ENCODE data around the gene RGMB.

The RGMB gene

DNA sequence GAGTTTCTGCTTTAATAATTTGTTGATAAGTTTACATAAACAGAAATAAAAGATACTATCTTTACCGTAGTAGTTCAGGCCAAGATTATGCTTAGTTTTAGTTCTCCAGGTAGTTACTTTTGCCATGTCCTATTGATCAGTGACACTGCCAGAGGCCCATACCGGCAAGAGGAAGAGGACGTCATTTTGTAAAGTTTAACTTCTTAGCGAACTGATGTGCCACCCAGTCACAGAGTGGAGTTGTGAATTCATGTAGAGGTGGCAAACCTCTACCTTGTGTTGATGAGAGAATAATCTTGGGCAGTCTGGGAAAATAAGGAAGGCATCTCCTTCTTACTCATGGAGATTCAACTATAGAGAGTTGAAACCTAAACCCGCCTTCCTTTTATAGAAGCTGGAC is 21.8 kb downstream of the RGMB start:
- H4K20me1 ChIP-seq (ENCODE audit: insufficient read depth, low read length): no peaks in the 10 kb centered on the region
- H3K27me3 ChIP-seq (replicated peaks; ENCODE audit: insufficient read depth, low read length): no peaks in the 10 kb centered on the region
- H3K4me3 ChIP-seq (ENCODE audit: low read length): no peak overlapping the region
- H3K9ac ChIP-seq (ENCODE audit: low read length): no peak overlapping the region
- no peak overlapping the region for H3K4me2 ChIP-seq (ENCODE audit: low read depth, low read length)
- no peaks in the 10 kb centered on the region for H3K9me3 ChIP-seq (replicated peaks; ENCODE audit: insufficient read depth, low read length)
- H3K9me2 ChIP-seq (replicated peaks; ENCODE audit: insufficient read depth, low read length): no peaks in the 10 kb centered on the region
- no peak overlapping the region for H2AFZ ChIP-seq (ENCODE audit: low read length)
- H3F3A ChIP-seq (ENCODE audit: insufficient read depth, low read length): no peaks in the 10 kb centered on the region
- H3K4me1 ChIP-seq (ENCODE audit: low read length): no peaks in the 10 kb centered on the region
- no peak for DNase-seq
- no peaks in the 10 kb centered on the region for H3K79me2 ChIP-seq (ENCODE audit: low read length)
- no peak overlapping the region for H3K27ac ChIP-seq (ENCODE audit: low read length)
- H3K36me3 ChIP-seq (replicated peaks; ENCODE audit: insufficient read depth, low read length): no peaks in the 10 kb centered on the region
- TF ChIP-seq, protein P1, sequence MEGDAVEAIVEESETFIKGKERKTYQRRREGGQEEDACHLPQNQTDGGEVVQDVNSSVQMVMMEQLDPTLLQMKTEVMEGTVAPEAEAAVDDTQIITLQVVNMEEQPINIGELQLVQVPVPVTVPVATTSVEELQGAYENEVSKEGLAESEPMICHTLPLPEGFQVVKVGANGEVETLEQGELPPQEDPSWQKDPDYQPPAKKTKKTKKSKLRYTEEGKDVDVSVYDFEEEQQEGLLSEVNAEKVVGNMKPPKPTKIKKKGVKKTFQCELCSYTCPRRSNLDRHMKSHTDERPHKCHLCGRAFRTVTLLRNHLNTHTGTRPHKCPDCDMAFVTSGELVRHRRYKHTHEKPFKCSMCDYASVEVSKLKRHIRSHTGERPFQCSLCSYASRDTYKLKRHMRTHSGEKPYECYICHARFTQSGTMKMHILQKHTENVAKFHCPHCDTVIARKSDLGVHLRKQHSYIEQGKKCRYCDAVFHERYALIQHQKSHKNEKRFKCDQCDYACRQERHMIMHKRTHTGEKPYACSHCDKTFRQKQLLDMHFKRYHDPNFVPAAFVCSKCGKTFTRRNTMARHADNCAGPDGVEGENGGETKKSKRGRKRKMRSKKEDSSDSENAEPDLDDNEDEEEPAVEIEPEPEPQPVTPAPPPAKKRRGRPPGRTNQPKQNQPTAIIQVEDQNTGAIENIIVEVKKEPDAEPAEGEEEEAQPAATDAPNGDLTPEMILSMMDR (IDR thresholded peaks at IDR 0.05; ENCODE audit: low read length): no peak
- TF ChIP-seq EZH2phosphoT487 (IDR thresholded peaks at IDR 0.05; ENCODE audit: low read length): no peak
- TF ChIP-seq EZH2 (optimal IDR thresholded peaks at IDR 0.05; ENCODE audit: low read depth, low read length): no peak

- no peak overlapping the region for H2AFZ ChIP-seq (ENCODE audit: low read length)
Measured at GRCh38 chr5:98796197-98796972, 22.9 kb downstream of the RGMB start.

DNA sequence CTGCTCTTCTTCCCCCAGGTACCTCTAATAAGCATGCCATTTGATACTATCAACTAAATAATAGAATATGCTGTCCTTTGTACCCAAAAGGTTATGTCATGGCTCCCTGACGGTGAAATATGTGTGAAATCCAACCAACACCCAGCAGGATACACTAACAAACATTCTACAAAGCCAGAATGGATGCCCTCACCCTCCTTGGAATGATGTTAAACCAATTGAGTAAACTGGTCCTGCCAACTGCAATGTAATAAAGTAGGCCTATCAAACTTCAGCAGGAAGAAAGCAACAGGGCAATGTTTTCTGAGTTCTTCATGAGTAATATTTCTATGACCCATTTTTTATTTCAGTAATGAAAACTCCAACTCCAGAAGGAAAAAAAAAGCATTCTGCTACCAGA is 24.9 kb downstream of the RGMB start:
- TF ChIP-seq EZH2 (optimal IDR thresholded peaks at IDR 0.05; ENCODE audit: low read depth, low read length) (no peak), EZH2phosphoT487 (IDR thresholded peaks at IDR 0.05; ENCODE audit: low read length) (no peak)
- TF ChIP-seq, protein P1 (IDR thresholded peaks at IDR 0.05; ENCODE audit: low read length): no peak
- Histone ChIP-seq H3K4me3 (ENCODE audit: low read length) (no peak overlapping the region), H3K27ac (ENCODE audit: low read length) (no peak overlapping the region), H2AFZ (ENCODE audit: low read length) (no peak overlapping the region), H3K9ac (ENCODE audit: low read length) (no peak overlapping the region), H3K9me2 (replicated peaks; ENCODE audit: insufficient read depth, low read length) (no peaks in the 10 kb centered on the region), H3K27me3 (replicated peaks; ENCODE audit: insufficient read depth, low read length) (no peaks in the 10 kb centered on the region), H3F3A (ENCODE audit: insufficient read depth, low read length) (no peaks in the 10 kb centered on the region), H3K4me1 (ENCODE audit: low read length) (peaks cover 2% of the 10 kb centered on the region; the same call in 1 of the 2 replicates), H3K79me2 (ENCODE audit: low read length) (no peaks in the 10 kb centered on the region), H4K20me1 (ENCODE audit: insufficient read depth, low read length) (no peaks in the 10 kb centered on the region), H3K9me3 (replicated peaks; ENCODE audit: insufficient read depth, low read length) (no peaks in the 10 kb centered on the region), H3K36me3 (replicated peaks; ENCODE audit: insufficient read depth, low read length) (no peaks in the 10 kb centered on the region), H3K4me2 (ENCODE audit: low read depth, low read length) (no peak overlapping the region)
- no peak for DNase-seq

More at GRCh38 chr5:98796197-98796972, 22.9 kb downstream of the RGMB start:
- Histone ChIP-seq H3K9ac (ENCODE audit: low read length) (no peak overlapping the region), H3K4me3 (ENCODE audit: low read length) (no peak overlapping the region), H3K36me3 (replicated peaks; ENCODE audit: insufficient read depth, low read length) (no peaks in the 10 kb centered on the region), H3F3A (ENCODE audit: insufficient read depth, low read length) (no peaks in the 10 kb centered on the region), H3K27ac (ENCODE audit: low read length) (no peak overlapping the region), H3K27me3 (replicated peaks; ENCODE audit: insufficient read depth, low read length) (no peaks in the 10 kb centered on the region), H3K4me1 (ENCODE audit: low read length) (no peaks in the 10 kb centered on the region), H4K20me1 (ENCODE audit: insufficient read depth, low read length) (no peaks in the 10 kb centered on the region), H3K9me3 (replicated peaks; ENCODE audit: insufficient read depth, low read length) (no peaks in the 10 kb centered on the region), H3K4me2 (ENCODE audit: low read depth, low read length) (no peak overlapping the region), H3K79me2 (ENCODE audit: low read length) (no peaks in the 10 kb centered on the region), H3K9me2 (replicated peaks; ENCODE audit: insufficient read depth, low read length) (no peaks in the 10 kb centered on the region)
- TF ChIP-seq, protein P1 (IDR thresholded peaks at IDR 0.05; ENCODE audit: low read length): peak; percentile 78
- TF ChIP-seq EZH2phosphoT487 (IDR thresholded peaks at IDR 0.05; ENCODE audit: low read length): no peak
- DNase-seq: peak; percentile 44

Data from MM.1S (cell line).